Cerebellar cortex (tissue), 1 donor: ENCODE measurements around the gene OSCP1.
"Not testable (repeated sequence)": the region's sequence is repeated elsewhere in the genome, so short reads cannot be mapped to it uniquely, and the experiment has no call there.

Experiments used
- DNase-seq: peaks from one replicate; pipeline ENCODE4 v3.0.0-alpha.2; 2015; ENCODE audit warnings: low spot score

OSCP1 gene

GRCh38 chr1:36450270-36450918 is at the start of gene OSCP1:
Gene OSCP1 (minus strand): TSS chr1:36450451. CDS start chr1:36450369, 82 bp downstream.
- peak; percentile 96 for DNase-seq

- no peak for DNase-seq
Observed at GRCh38 chr1:36497207-36497606, 47.0 kb upstream of the OSCP1 start.

GRCh38 chr1:36494971-36495370 is 44.7 kb upstream of the OSCP1 start:
- no peak for DNase-seq

GRCh38 chr1:36493524-36493923 is 43.3 kb upstream of the OSCP1 start:
- DNase-seq: no peak

- no peak for DNase-seq
Observed at GRCh38 chr1:36492491-36492890, 42.2 kb upstream of the OSCP1 start.

- DNase-seq: not testable (repeated sequence)
Observed at GRCh38 chr1:36489258-36490051, 39.2 kb upstream of the OSCP1 start.

GRCh38 chr1:36487906-36488305 is 37.7 kb upstream of the OSCP1 start:
- no peak for DNase-seq

- not testable (repeated sequence) for DNase-seq
Observed at GRCh38 chr1:36487336-36487725, 37.1 kb upstream of the OSCP1 start.

- DNase-seq: no peak
Observed at GRCh38 chr1:36486439-36487335, 36.4 kb upstream of the OSCP1 start.

GRCh38 chr1:36486093-36486438 is 35.8 kb upstream of the OSCP1 start:
- DNase-seq: no peak

- DNase-seq: no peak
Observed at GRCh38 chr1:36484099-36484498, 33.8 kb upstream of the OSCP1 start.

GRCh38 chr1:36482724-36483388 is 32.6 kb upstream of the OSCP1 start, which contains the start of gene CSF3R:
Gene CSF3R (minus strand): TSS chr1:36482913. CDS start chr1:36479496, 3,417 bp downstream.
- DNase-seq: no peak

- no peak for DNase-seq
Observed at GRCh38 chr1:36481771-36482723, 31.8 kb upstream of the OSCP1 start.

- DNase-seq: no peak
Observed at GRCh38 chr1:36481091-36481490, 30.8 kb upstream of the OSCP1 start.

GRCh38 chr1:36480161-36480560 is 29.9 kb upstream of the OSCP1 start:
- DNase-seq: no peak

- DNase-seq: no peak
Observed at GRCh38 chr1:36479505-36480051, 29.3 kb upstream of the OSCP1 start.

- not testable (repeated sequence) for DNase-seq
Observed at GRCh38 chr1:36477615-36478014, 27.4 kb upstream of the OSCP1 start.

GRCh38 chr1:36476945-36477344 is 26.7 kb upstream of the OSCP1 start:
- no peak for DNase-seq

GRCh38 chr1:36475910-36476604 is 25.8 kb upstream of the OSCP1 start:
- no peak for DNase-seq

GRCh38 chr1:36475341-36475740 is 25.1 kb upstream of the OSCP1 start:
- no peak for DNase-seq
